Endodermal cell (in vitro differentiated cells): ENCODE measurements around the gene GTF2A1. TPM values are rescaled to one million over a fixed set of nuclear protein-coding genes. Genes with fewer than 3 reads are reported as not detected.

Source experiments
- DNase-seq: peaks from one replicate; pipeline ENCODE4 v3.0.0-alpha.2; 2017
- H3K27ac ChIP-seq: 2 replicates; pipeline ENCODE4 v1.5.1; 2013; ENCODE audit warnings: mild to moderate bottlenecking, low read depth, low read length, moderate library complexity
- H3K27me3 ChIP-seq: 2 replicates; pipeline ENCODE4 v1.6.1; 2013; ENCODE audit warnings: mild to moderate bottlenecking, low read length, moderate library complexity; ENCODE audit not compliant: insufficient read depth, control insufficient read depth, poor library complexity, severe bottlenecking
- H3K36me3 ChIP-seq: 2 replicates; pipeline ENCODE4 v1.7.0; 2013; ENCODE audit warnings: mild to moderate bottlenecking, low read length, moderate library complexity; ENCODE audit not compliant: control insufficient read depth, insufficient read depth
- H3K4me1 ChIP-seq: one replicate; pipeline ENCODE4 v1.7.0; 2013; ENCODE audit warnings: low read length; ENCODE audit not compliant: control insufficient read depth, insufficient read depth
- H3K4me3 ChIP-seq: 2 replicates; pipeline ENCODE4 v1.5.1; 2013; ENCODE audit warnings: mild to moderate bottlenecking, low read length, moderate library complexity
- H3K9ac ChIP-seq: 2 replicates; pipeline ENCODE4 v1.6.1; 2013; ENCODE audit warnings: mild to moderate bottlenecking, low read length, moderate library complexity; ENCODE audit not compliant: poor library complexity, severe bottlenecking; ENCODE audit errors: extremely low read depth
- H3K9me3 ChIP-seq: 2 replicates; pipeline ENCODE4 v1.6.1; 2013; ENCODE audit warnings: mild to moderate bottlenecking, low read length, moderate library complexity; ENCODE audit not compliant: control insufficient read depth
- H3K27ac Mint-ChIP-seq: 2 replicates; pipeline ENCODE4 v1.8.0; 2020; ENCODE audit warnings: mixed read lengths
- H3K27me3 Mint-ChIP-seq: 2 replicates; pipeline ENCODE4 v1.8.0; 2021; ENCODE audit warnings: mild to moderate bottlenecking, mixed read lengths; ENCODE audit not compliant: insufficient read depth
- H3K36me3 Mint-ChIP-seq: 2 replicates; pipeline ENCODE4 v1.8.0; 2020; ENCODE audit warnings: low read depth, mixed read lengths
- H3K4me1 Mint-ChIP-seq: 2 replicates; pipeline ENCODE4 v1.8.0; 2020; ENCODE audit warnings: mixed read lengths
- H3K4me3 Mint-ChIP-seq: 2 replicates; pipeline ENCODE4 v1.8.0; 2020; ENCODE audit warnings: mild to moderate bottlenecking, moderate library complexity, mixed read lengths
- H3K9me3 Mint-ChIP-seq: 2 replicates; pipeline ENCODE4 v1.8.0; 2020; ENCODE audit warnings: mild to moderate bottlenecking, mixed read lengths
- CTCF ChIP-seq: fragments of 200-600 bp; sonication (generic); conservative IDR thresholded peaks from 2 replicates; pipeline ENCODE4 v1.5.0; 2021; ENCODE audit warnings: antibody characterized with exemption, mild to moderate bottlenecking
- WGBS, 2 experiments: methylation state at CpG; one replicate each; pipeline versions ENCODE4 v1.1.5 to v1.1.7; 2013; ENCODE audit warnings: missing lambda C conversion rate in 2 of 2, mixed read lengths in 1 of 2; ENCODE audit not compliant: insufficient coverage in 1 of 2, insufficient read length in 1 of 2; 5-methylcytosine and 5-hydroxymethylcytosine counted together
- long read RNA-seq, 4 experiments: library from polyadenylated mRNA in 2 of 4; library from RNA in 1 of 4; library from capped mRNA in 1 of 4; stranded (forward) in 3 of 4; unstranded in 1 of 4; transcript quantifications; one replicate each; pipeline ENCODE4 v2.0.0, GENCODE V29; 2020 to 2021; ENCODE audit warnings: inconsistent platforms in 1 of 4
- polyA plus RNA-seq, 2 experiments: library from polyadenylated mRNA; stranded (reverse); fragments of 50-300 nt; gene quantifications; one replicate each; pipeline ENCODE4 v1.2.3, GENCODE V29; 2013
- total RNA-seq, 2 donors: library from RNA; stranded (reverse); fragmentation: NEBNext Ultra II Directional in 1 of 2; extraction: Animal tissue kit (Norgen Biotek cat#: 25700) in 1 of 2; gene quantifications; 2 replicates in 1 of 2; 3 replicates in 1 of 2; pipeline ENCODE4 v1.2.1, GENCODE V29; 2021

The GTF2A1 gene
- 10 to 100 TPM; 34.3 to 34.4 TPM for total RNA-seq
- polyA plus RNA-seq (2013, experiment 1 of 2): 31.2 TPM
- 38.5 TPM for polyA plus RNA-seq (2013, experiment 2 of 2)
- long read RNA-seq, experiment 1, full-length matches to known transcripts: 1 of 9 reads
- long read RNA-seq, experiment 1, partial matches to known transcripts: 0 of 9 reads
- long read RNA-seq, experiment 1, other reads (novel, unspliced or antisense): 8 of 9 reads
- long read RNA-seq, experiment 2, full-length matches to known transcripts: 1 of 7 reads
- long read RNA-seq, experiment 2, partial matches to known transcripts: 0 of 7 reads
- long read RNA-seq, experiment 2, other reads (novel, unspliced or antisense): 6 of 7 reads
- long read RNA-seq, experiment 3, full-length matches to known transcripts: 11 of 20 reads
- long read RNA-seq, experiment 3, partial matches to known transcripts: 4 of 20 reads
- long read RNA-seq, experiment 3, other reads (novel, unspliced or antisense): 5 of 20 reads
- long read RNA-seq, experiment 4, partial matches to known transcripts: 0 of 2 reads
- long read RNA-seq, experiment 4, other reads (novel, unspliced or antisense): 2 of 2 reads

GRCh38 chr14:81220830-81221578, at the start of gene GTF2A1:
Gene GTF2A1, minus strand, starts transcription at chr14:81220959. Its CDS starts 441 bp downstream, at chr14:81220518.
- peaks cover 8% of the 10 kb centered on the region for H3K36me3 Mint-ChIP-seq
- H3K27me3 Mint-ChIP-seq: no peaks in the 10 kb centered on the region
- peak within 1 kb of the TSS; percentile 99 for H3K27ac ChIP-seq
- 0 to 1% methylated on average over 39 to 78 of the region's 84 CpGs for WGBS, 2 experiments
- H3K27me3 ChIP-seq: no peaks in the 10 kb centered on the region
- no peak for TF ChIP-seq CTCF
- DNase-seq: peak; percentile 98
- peak within 1 kb of the TSS; percentile 98 for H3K9ac ChIP-seq
- peak within 1 kb of the TSS; percentile 94 for H3K4me3 Mint-ChIP-seq
- H3K4me1 ChIP-seq: peaks cover 4% of the 10 kb centered on the region
- H3K4me3 ChIP-seq: peak within 1 kb of the TSS; percentile 99
- H3K36me3 ChIP-seq: peaks cover 15% of the 10 kb centered on the region
- no peaks in the 10 kb centered on the region for H3K9me3 ChIP-seq
- H3K9me3 Mint-ChIP-seq: no peaks in the 10 kb centered on the region
- peaks cover 15% of the 10 kb centered on the region for H3K4me1 Mint-ChIP-seq
- peak within 1 kb of the TSS; percentile 100 for H3K27ac Mint-ChIP-seq

- Histone ChIP-seq H3K9ac (no peak overlapping the region), H3K4me1 (peaks cover 7% of the 10 kb centered on the region), H3K27ac (no peak overlapping the region), H3K36me3 (no peaks in the 10 kb centered on the region), H3K9me3 (no peaks in the 10 kb centered on the region), H3K4me3 (no peak overlapping the region), H3K27me3 (no peaks in the 10 kb centered on the region)
- WGBS, 2 experiments: 83 to 96% methylated on average over 3 of the region's 3 CpGs
- DNase-seq: no peak
- H3K36me3 Mint-ChIP-seq: peaks cover 23% of the 10 kb centered on the region
- no peak overlapping the region for H3K27ac Mint-ChIP-seq
- no peak for TF ChIP-seq CTCF
- H3K27me3 Mint-ChIP-seq: no peaks in the 10 kb centered on the region
- no peaks in the 10 kb centered on the region for H3K9me3 Mint-ChIP-seq
- H3K4me1 Mint-ChIP-seq: peaks cover 15% of the 10 kb centered on the region
- H3K4me3 Mint-ChIP-seq: no peak overlapping the region
These were observed 49.2 kb upstream of the GTF2A1 start for GRCh38 chr14:81269979-81270375.

- Histone ChIP-seq H3K4me1 (peaks cover 7% of the 10 kb centered on the region), H3K27ac (no peak overlapping the region), H3K27me3 (no peaks in the 10 kb centered on the region), H3K4me3 (no peak overlapping the region), H3K9ac (no peak overlapping the region), H3K9me3 (no peaks in the 10 kb centered on the region), H3K36me3 (no peaks in the 10 kb centered on the region)
- Mint-ChIP-seq H3K27me3 (no peaks in the 10 kb centered on the region), H3K4me3 (no peak overlapping the region), H3K4me1 (peaks cover 15% of the 10 kb centered on the region), H3K36me3 (peaks cover 23% of the 10 kb centered on the region), H3K27ac (peak overlapping the region; percentile 59), H3K9me3 (no peaks in the 10 kb centered on the region)
- DNase-seq: peak; percentile 63
- peak; percentile 85 for TF ChIP-seq CTCF
- 57 to 65% methylated on average over 4 to 7 of the region's 7 CpGs for WGBS, 2 experiments
These were observed 48.6 kb upstream of the GTF2A1 start for GRCh38 chr14:81269100-81269978.
